Endothelial cell of umbilical vein (primary cell): ENCODE data around the gene ENAH. TPM values are rescaled to one million over a fixed set of nuclear protein-coding genes. Genes with fewer than 3 reads are reported as not detected.

Experiments used
- BruUV-seq: library from RNA; stranded (reverse); fragments of 400-500 nt; replicated peaks from 2 replicates; lab custom pipeline; 2021; lab: Mats Ljungman, UMichigan
- CTCF ChIA-PET: fragments of 300-600, 350-600 bp; sonication (Branson Sonifier 250); formaldehyde crosslinking; loops from one replicate; lab custom pipeline; 2021; ENCODE audit warnings: antibody characterized with exemption, inconsistent platforms; lab: Charles Lee
- POLR2A ChIA-PET: fragments of 300-600, 350-600 bp; sonication (Branson Sonifier 250); formaldehyde crosslinking; loops from one replicate; lab custom pipeline; 2021; ENCODE audit warnings: antibody characterized with exemption, inconsistent platforms; lab: Charles Lee
- DNase-seq: peaks from one replicate; pipeline ENCODE4 v3.0.0-alpha.2; 2011; ENCODE audit warnings: low read depth, low spot score
- FAIRE-seq: peaks from 2 replicates; lab custom pipeline; 2011; peaks lifted over from hg19 to GRCh38; lab: Jason Lieb, UNC
- H2AFZ ChIP-seq: 2 replicates; pipeline ENCODE4 v1.6.0; 2012; ENCODE audit warnings: low read depth, low read length, control low read depth, inconsistent platforms
- H3K27ac ChIP-seq: 2 replicates; pipeline ENCODE4 v1.5.1; 2011; ENCODE audit warnings: low read depth, mild to moderate bottlenecking, control low read depth, low read length, moderate library complexity; ENCODE audit not compliant: insufficient read depth
- H3K27me3 ChIP-seq, 2 experiments: 2 replicates each; pipeline versions ENCODE4 v1.6.0 to v1.6.1; 2011; ENCODE audit warnings: low read length in 2 of 2, mixed read lengths in 1 of 2; ENCODE audit not compliant: control insufficient read depth in 2 of 2, insufficient read depth in 2 of 2
- H3K36me3 ChIP-seq, 2 experiments: 2 replicates in 1 of 2; 3 replicates in 1 of 2; pipeline ENCODE4 v1.5.1; 2011; ENCODE audit warnings: low read length in 2 of 2, mild to moderate bottlenecking in 1 of 2, moderate library complexity in 1 of 2; ENCODE audit not compliant: control insufficient read depth in 2 of 2, insufficient read depth in 2 of 2; ENCODE audit errors: extremely low read depth in 1 of 2
- H3K4me1 ChIP-seq: 3 replicates; pipeline ENCODE4 v1.5.1; 2011; ENCODE audit warnings: mild to moderate bottlenecking, low read length; ENCODE audit not compliant: control insufficient read depth, insufficient read depth; ENCODE audit errors: extremely low read depth
- H3K4me2 ChIP-seq: 2 replicates; pipeline ENCODE4 v1.6.1; 2011; ENCODE audit warnings: low read length, control low read depth, mixed read lengths; ENCODE audit not compliant: insufficient read depth
- H3K4me3 ChIP-seq, 3 experiments: fragments of 200-600 bp in 1 of 3; sonication (generic), shearing (Covaris generic) in 1 of 3; replicated peaks in 1 of 3; 2 replicates each; pipeline ENCODE4 v1.5.1; 2011 to 2016; ENCODE audit warnings: control low read depth in 3 of 3, low read length in 3 of 3, mild to moderate bottlenecking in 2 of 3, inconsistent platforms in 1 of 3, low read depth in 1 of 3, moderate library complexity in 1 of 3; ENCODE audit not compliant: insufficient read depth in 1 of 3
- H3K79me2 ChIP-seq: 2 replicates; pipeline ENCODE4 v1.6.0; 2012; ENCODE audit warnings: low read length, inconsistent platforms; ENCODE audit not compliant: control insufficient read depth, insufficient read depth
- H3K9ac ChIP-seq: replicated peaks from 2 replicates; pipeline ENCODE3; 2011; ENCODE audit warnings: low read length, control low read depth; ENCODE audit not compliant: insufficient read depth; ENCODE audit errors: extremely low read depth
- H3K9me1 ChIP-seq: replicated peaks from 3 replicates; pipeline ENCODE4 v1.6.0; 2011; ENCODE audit warnings: mild to moderate bottlenecking, low read length; ENCODE audit not compliant: control insufficient read depth, insufficient read depth; ENCODE audit errors: extremely low read depth
- H3K9me3 ChIP-seq: replicated peaks from 2 replicates; pipeline ENCODE4 v1.5.1; 2012; ENCODE audit warnings: low read length, inconsistent platforms; ENCODE audit not compliant: control insufficient read depth, insufficient read depth
- H4K20me1 ChIP-seq: replicated peaks from 2 replicates; pipeline ENCODE3; 2011; ENCODE audit warnings: mild to moderate bottlenecking, low read length; ENCODE audit not compliant: control insufficient read depth, insufficient read depth; ENCODE audit errors: extremely low read depth
- FOS ChIP-seq: IDR thresholded peaks from 2 replicates; pipeline ENCODE4 v1.6.1; 2011; ENCODE audit warnings: mild to moderate bottlenecking, low read length, moderate library complexity, borderline replicate concordance; ENCODE audit not compliant: insufficient read depth
- JUN ChIP-seq: IDR thresholded peaks from 2 replicates; pipeline ENCODE4 v1.6.1; 2011; ENCODE audit warnings: borderline replicate concordance, low read depth; ENCODE audit not compliant: insufficient read length, insufficient read depth
- POLR2A ChIP-seq: IDR thresholded peaks from 2 replicates; pipeline ENCODE4 v1.6.1; 2012; ENCODE audit warnings: low read depth, mild to moderate bottlenecking, control low read depth, low read length
- POLR2AphosphoS5 ChIP-seq: IDR thresholded peaks from 2 replicates; pipeline ENCODE4 v1.6.1; 2012; ENCODE audit warnings: low read depth, mild to moderate bottlenecking, control low read depth, low read length, moderate library complexity; ENCODE audit not compliant: insufficient read depth
- dilution Hi-C: fragments of 300-500 bp; cut with MboI; formaldehyde crosslinking; loops from one replicate; pipeline ENCODE4 v1.15.0; 2019; ENCODE audit warnings: low sequenced_read_pairs; ENCODE audit not compliant: extremely low pct_ligation_motif_present
- intact Hi-C: fragments of 100-400 bp; cut with micrococcal nuclease; formaldehyde crosslinking; loops from one replicate; pipeline ENCODE4 v1.10.0; 2022
- polyA plus RNA-seq, 4 experiments: library from polyadenylated mRNA; depleted of rRNA in 3 of 4; stranded (reverse) in 3 of 4; unstranded in 1 of 4; fragments of >200 nt; gene quantifications; 2 replicates each; pipeline versions ENCODE4 v1.2.1 to v1.2.3, GENCODE V29; 2011 to 2012; ENCODE audit warnings: missing spikeins in 1 of 4
- total RNA-seq: library from RNA; stranded (reverse); gene quantifications from 2 replicates; pipeline ENCODE4 v1.2.3, GENCODE V29; 2021
- TF ChIP-seq, protein P1 (sequence below): IDR thresholded peaks from 2 replicates; pipeline ENCODE4 v1.6.1; 2011; ENCODE audit not compliant: insufficient read depth, insufficient read length
- TF ChIP-seq, protein P2 (sequence below), 2 donors: IDR thresholded peaks; 1 replicate in 1 of 2; 2 replicates in 1 of 2; pipeline ENCODE4 v1.5.1; 2011; ENCODE audit warnings: low read length in 2 of 2, mild to moderate bottlenecking in 2 of 2, moderate library complexity in 2 of 2, control low read depth in 1 of 2, inconsistent platforms in 1 of 2, low read depth in 1 of 2; ENCODE audit not compliant: insufficient read depth in 1 of 2; ENCODE audit errors: extremely low read depth in 1 of 2

The ENAH gene
- total and polyA plus RNA-seq, 2 donors (not counting 3 experiments of a cell fraction or from before 2014, with no cell fraction given) = 19.9 to 95.6 TPM

DNA sequence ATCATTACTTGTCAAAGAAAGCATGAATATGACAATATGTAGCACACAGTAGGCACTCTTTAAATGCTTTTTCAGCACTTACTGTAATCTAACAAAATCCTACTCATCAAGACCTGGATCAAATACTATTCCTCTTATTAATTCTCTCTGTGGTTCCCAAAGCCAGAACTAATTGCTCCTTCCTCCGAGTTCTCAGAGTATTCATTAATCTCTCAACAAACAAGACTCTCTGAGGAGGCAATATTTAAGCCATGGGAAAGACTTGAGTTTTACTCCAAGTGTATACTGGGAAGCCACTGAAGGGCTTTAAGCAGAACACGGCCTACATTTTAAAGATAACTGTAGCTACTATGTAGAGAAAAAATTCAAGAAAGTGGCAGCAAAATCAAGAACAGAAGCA lies 79.7 kb downstream of the ENAH start:
- no TSS peak for BruUV-seq
- Histone ChIP-seq H3K9me1 (peaks cover 2% of the 10 kb centered on the region), H4K20me1 (peaks cover 5% of the 10 kb centered on the region), H3K4me2 (no peak overlapping the region), H3K9ac (no peak overlapping the region), H3K9me3 (no peaks in the 10 kb centered on the region), H2AFZ (no peak overlapping the region), H3K4me3 (no peak overlapping the region), H3K27ac (no peak overlapping the region), H3K36me3 (no peaks in the 10 kb centered on the region), H3K79me2 (peaks cover 55% of the 10 kb centered on the region), H3K4me1 (no peaks in the 10 kb centered on the region), H3K27me3 (no peaks in the 10 kb centered on the region)
- no peak for DNase-seq
- ChIA-PET CTCF (interaction anchor here (2.0 kb wide), 1 partner anchor 13 kb away, joined by 9 read pairs; no protein-coding TSS in a partner anchor), POLR2A (no interaction called here)
- dilution Hi-C loops (no loop called here), intact Hi-C loops (no loop called here)
- no peak for FAIRE-seq
- no peak for TF ChIP-seq JUN
- no peak for TF ChIP-seq FOS
- no peak for TF ChIP-seq POLR2A
- TF ChIP-seq, protein P1, sequence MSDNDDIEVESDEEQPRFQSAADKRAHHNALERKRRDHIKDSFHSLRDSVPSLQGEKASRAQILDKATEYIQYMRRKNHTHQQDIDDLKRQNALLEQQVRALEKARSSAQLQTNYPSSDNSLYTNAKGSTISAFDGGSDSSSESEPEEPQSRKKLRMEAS = no peak
- TF ChIP-seq, protein P2, sequence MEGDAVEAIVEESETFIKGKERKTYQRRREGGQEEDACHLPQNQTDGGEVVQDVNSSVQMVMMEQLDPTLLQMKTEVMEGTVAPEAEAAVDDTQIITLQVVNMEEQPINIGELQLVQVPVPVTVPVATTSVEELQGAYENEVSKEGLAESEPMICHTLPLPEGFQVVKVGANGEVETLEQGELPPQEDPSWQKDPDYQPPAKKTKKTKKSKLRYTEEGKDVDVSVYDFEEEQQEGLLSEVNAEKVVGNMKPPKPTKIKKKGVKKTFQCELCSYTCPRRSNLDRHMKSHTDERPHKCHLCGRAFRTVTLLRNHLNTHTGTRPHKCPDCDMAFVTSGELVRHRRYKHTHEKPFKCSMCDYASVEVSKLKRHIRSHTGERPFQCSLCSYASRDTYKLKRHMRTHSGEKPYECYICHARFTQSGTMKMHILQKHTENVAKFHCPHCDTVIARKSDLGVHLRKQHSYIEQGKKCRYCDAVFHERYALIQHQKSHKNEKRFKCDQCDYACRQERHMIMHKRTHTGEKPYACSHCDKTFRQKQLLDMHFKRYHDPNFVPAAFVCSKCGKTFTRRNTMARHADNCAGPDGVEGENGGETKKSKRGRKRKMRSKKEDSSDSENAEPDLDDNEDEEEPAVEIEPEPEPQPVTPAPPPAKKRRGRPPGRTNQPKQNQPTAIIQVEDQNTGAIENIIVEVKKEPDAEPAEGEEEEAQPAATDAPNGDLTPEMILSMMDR (IDR thresholded peaks at IDR 0.05; ENCODE audit: extremely low read depth in 1 of 2, insufficient read depth in 1 of 2, low read depth in 1 of 2, low read length in 2 of 2) = no peak
- no peak for TF ChIP-seq POLR2AphosphoS5
